SH-SY5Y (cell line): ENCODE data around the gene PITPNM2.

Experiments used
- GATA2 ChIP-seq: IDR thresholded peaks from 2 replicates; pipeline ENCODE4 v1.6.1; 2011; ENCODE audit warnings: mild to moderate bottlenecking, low read depth, low read length
- GATA3 ChIP-seq: IDR thresholded peaks from 2 replicates; pipeline ENCODE4 v1.6.1; 2011; ENCODE audit warnings: low read depth, mild to moderate bottlenecking, low read length, moderate library complexity

Gene PITPNM2

GRCh38 chr12:123118497-123118896 lies 32.4 kb downstream of the PITPNM2 start:
- TF ChIP-seq GATA3, result no peak
- no peak for TF ChIP-seq GATA2

DNA sequence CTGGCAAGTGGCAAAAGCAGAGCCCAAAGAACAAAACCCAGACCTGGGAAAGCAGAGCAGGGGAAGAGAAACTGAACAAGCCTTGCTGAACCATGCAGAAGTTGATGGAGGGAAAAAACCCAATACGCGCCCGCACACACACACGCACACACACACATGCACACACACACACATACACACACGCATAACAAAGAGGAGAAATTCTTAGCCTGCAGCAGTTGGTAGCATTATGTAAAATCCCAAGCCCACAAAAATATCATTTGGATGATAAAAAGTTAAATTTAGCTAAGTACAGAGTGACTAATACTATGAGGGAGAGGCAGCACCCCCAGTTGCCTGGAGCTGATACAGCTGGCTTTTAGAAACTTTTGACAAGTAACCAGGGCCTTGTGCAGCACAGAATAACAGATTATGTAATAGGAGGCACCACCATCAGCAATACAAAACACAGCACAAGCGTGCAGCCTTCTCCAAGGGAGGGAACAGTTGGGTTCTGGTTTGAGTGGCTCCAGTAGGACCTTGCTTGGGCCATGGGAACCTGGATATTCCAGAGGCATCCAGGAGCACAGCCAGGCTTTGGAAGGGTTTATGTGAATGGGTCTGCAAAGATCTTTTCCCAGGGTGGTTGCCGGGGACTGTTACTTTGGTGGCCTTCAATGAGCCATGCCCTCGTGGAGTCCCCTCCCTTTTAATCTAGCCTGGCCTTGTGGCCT lies 35.3 kb downstream of the PITPNM2 start:
- TF ChIP-seq GATA2 (no peak), GATA3 (no peak)

- TF ChIP-seq GATA3 (no peak), GATA2 (no peak)
These were observed 36.4 kb downstream of the PITPNM2 start for GRCh38 chr12:123114304-123115083.

DNA sequence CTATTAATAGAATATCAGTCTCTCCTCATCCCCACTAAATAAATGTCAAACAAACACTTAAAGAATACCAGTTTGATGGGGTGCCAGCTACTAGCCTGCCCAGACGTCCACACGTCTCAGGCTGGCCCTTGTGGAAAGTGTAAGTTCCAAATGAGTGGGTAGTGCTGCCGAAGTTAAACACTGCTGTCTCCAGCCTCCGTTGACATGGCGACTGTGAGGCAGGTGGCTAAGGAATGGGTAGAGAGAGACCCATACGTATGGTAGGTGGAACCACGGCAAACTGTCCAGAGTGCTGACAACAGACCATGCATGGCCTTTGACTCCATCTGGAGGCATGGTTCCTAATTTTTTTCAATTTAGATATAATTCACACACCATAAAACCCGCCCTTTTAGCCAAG lies 37.9 kb downstream of the PITPNM2 start:
- TF ChIP-seq GATA2, result no peak
- TF ChIP-seq GATA3, result no peak

GRCh38 chr12:123111498-123112165 lies 39.3 kb downstream of the PITPNM2 start:
- TF ChIP-seq GATA2 (no peak), GATA3 (no peak)

- TF ChIP-seq GATA3, result no peak
- TF ChIP-seq GATA2, result no peak
These were observed 41.5 kb downstream of the PITPNM2 start for GRCh38 chr12:123109319-123109772.

DNA sequence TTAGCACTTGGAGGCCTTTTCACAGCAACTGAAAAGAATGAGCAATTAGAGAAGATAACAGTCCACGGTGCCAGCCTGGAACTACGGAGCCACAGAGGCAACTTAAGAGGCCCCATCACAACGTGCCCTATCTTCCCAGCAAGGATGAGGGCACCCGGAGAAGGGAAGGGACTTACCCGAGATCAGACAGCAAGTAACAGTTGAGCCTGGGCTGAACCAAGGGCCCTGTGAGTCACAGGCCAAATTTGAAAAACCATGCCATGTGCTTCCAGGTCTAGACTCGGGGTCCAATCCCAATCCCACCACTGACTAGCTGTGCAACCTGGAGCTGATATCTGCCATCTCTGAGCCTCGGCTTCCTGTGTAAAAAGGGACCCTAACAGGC lies 42.2 kb downstream of the PITPNM2 start:
- TF ChIP-seq GATA3 (no peak), GATA2 (no peak)

DNA sequence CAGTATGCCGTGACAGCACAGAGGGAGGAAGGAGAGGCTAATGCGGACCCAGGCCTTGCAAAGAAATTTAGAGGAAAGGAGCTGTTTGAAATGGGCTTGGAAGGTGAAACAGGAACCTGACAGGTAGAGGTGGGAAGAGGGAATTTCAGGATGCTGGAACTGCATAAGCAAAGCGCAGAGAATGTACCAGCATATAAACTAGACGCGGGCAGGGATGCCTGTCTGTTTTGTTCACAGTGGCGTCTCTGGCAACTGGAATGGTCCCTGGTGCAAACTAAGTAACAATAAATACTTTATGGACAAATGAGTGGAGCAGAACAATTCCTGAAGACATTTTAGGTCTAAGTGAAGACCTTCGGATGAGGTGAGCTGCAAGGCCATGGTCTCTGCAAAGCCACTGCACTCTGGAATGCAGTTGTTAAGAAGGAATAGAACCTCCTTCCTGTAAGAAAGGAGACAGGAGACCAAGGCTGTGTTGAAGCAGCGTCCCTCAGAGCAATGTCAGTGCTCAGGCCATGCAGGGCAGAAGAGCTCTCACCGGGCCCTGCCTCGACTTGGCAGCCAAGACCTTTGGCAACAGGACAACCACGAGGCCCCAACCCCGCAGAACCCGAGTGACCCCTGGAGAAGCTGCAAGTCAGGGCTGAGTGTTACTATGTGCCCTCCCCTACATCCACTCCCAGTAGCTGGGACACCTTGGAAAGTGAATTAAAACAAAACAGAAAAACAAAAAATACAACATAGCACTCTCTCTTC lies 42.8 kb downstream of the PITPNM2 start:
- no peak for TF ChIP-seq GATA3
- no peak for TF ChIP-seq GATA2

DNA sequence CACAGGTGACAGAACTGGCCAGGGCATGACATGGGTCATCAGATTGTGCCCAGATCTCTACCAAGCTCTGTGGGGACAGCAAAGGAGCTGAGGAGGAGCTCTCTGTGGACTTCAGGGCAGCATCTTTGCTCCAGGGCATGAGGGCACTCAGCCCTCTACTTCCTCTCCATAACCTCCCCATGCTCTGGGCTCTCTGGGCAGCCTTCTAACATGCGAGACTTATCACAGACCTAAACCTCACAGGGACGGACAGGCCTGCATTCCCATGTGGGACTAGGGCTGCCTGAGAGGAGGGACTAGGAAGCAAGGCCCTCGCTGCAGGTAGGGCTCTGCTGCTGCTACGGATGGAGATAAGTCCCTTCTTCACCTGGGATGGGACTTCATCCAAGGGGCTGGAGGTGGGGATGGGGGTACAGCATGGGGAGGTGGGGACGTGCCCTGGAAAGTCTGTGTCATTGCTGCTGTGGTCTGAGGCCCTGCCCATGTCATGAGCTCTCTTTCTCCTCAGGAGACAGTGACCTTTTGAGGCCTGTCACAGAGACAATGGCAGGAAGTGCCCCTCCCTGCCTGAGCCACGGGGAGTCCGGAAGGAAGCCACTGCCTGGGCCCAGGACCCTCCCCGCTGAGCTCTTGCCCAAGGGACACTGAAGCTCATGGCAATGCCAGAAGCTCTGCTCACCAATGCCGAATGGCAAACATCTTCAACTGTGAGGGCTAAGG lies 44.1 kb downstream of the PITPNM2 start:
- no peak for TF ChIP-seq GATA2
- TF ChIP-seq GATA3, result no peak

DNA sequence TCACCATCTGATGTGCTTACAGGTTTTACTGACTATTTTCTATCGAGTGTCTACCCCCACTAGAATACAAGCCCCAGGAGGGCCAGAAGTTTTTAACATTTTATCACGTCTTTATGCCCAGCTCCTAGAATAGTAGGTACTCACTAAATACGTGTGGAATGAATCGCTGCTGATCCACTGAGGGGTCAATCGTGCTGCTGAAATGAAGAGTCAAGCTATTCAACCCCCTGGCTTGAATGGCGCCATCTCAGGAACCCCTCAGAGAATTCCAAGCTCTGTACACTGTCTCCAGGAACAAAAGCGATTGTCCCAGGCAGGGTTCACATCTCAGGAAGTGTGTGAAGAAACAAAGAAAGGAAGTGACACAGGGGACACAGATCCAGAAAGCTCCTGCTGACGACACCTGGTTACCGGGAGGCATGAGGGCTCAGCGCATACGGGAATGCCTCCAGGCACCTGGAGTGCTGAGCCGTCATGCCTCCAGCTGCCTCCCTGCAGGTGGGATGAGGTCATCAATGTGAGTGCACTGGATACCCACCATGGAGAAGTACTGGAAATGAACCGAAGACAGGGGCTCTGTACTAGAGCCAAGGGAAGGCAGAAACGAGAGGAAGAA lies 45.6 kb downstream of the PITPNM2 start:
- no peak for TF ChIP-seq GATA3
- no peak for TF ChIP-seq GATA2

- TF ChIP-seq GATA2 (no peak), GATA3 (no peak)
These were observed 46.1 kb downstream of the PITPNM2 start for GRCh38 chr12:123104809-123105208.

DNA sequence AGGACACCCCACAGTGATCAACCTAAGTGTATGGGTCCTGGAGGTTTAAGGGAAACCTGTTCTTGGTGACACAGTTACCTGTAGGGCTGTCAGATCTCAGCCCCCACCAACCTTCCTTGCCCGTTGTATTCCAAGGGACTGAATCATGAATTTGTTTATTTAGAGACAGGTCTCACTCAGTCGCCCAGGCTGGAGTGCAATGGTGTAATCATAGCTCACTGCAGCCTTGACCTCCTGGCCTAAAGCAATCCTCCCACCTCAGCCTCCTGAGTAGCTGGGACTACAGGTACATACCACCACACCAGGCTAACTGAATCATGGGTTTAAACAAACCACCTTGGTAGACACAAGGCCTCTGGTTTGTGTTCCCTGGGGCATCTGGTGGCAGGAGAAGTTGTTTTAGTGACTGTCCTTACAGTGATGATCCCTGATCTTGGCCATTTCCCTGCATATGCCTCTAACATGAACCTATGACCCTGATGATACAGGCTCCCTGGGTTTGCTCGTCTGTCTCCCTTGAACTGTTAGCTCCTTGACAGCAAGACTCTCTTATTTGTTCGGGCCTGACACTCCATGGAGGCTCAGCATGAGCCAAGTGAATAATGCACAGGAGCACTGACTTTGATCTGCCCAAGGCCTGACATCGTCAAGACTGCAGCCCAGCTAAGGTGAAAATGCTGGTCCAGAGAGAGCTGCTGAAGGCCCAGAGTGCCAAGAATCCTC lies 47.9 kb downstream of the PITPNM2 start:
- no peak for TF ChIP-seq GATA3
- no peak for TF ChIP-seq GATA2
